HG03432 (cell line): ENCODE measurements around the gene TECTA.
"Not testable (repeated sequence)": the region's sequence is repeated elsewhere in the genome, so short reads cannot be mapped to it uniquely, and the experiment has no call there.

Experiments used
- ATAC-seq: cut with Tn5 transposase; IDR thresholded peaks from one replicate; pipeline ENCODE4 v1.9.1; 2021; ENCODE audit warnings: mild to moderate bottlenecking, moderate library complexity; ENCODE audit not compliant: unreplicated experiment

TECTA gene

DNA sequence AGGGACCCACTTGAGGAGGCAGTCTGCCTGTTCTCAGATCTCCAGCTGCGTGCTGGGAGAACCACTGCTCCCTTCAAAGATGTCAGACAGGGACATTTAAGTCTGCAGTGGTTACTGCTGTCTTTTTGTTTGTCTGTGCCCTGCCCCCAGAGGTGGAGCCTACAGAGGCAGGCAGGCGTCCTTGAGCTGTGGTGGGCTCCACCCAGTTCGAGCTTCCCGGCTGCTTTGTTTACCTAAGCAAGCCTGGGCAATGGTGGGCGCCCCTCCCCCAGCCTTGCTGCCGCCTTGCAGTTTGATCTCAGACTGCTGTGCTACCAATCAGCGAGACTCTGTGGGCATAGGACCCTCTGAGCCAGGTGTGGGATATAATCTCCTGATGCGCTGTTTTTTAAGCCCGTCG is 76.6 kb downstream of the TECTA start:
- ATAC-seq = not testable (repeated sequence)

DNA sequence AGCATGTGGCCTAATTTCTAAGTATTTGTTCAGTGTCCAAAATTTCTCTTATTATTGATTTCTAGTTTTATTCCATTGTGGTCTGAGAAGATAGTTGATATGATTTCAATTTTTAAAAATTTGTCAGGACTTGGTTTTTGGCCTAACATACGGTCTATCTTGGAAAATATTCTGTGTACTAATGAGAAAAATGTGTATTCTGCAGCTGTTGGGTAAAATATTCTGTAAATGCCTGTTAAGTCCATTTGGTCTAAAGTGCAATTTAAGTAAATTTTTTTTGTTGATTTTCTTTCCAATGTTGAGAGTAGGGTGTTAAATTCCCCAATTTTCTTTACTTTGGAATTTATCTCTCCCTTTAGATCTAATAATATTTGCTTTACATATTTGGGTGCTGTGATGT is 78.3 kb downstream of the TECTA start:
- no peak for ATAC-seq

DNA sequence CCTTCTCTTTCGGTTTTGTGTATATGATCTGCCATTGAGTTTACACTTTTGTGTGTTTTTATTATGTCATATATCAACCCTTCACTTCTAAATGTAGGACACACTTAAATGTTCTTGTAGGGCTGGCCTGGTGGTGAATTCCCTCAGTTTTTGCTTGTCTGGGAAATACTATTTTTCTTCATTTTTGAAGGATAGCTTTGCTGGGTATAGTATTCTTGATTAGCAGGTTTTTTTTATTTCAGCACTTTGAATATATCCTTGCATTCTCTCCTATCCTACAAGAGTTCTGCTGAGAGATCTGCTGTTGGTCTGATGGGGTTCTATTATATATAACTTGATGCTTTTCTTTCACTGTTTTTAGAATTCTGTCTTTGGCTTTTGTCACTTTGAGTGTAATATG is 79.1 kb downstream of the TECTA start:
- no peak for ATAC-seq

DNA sequence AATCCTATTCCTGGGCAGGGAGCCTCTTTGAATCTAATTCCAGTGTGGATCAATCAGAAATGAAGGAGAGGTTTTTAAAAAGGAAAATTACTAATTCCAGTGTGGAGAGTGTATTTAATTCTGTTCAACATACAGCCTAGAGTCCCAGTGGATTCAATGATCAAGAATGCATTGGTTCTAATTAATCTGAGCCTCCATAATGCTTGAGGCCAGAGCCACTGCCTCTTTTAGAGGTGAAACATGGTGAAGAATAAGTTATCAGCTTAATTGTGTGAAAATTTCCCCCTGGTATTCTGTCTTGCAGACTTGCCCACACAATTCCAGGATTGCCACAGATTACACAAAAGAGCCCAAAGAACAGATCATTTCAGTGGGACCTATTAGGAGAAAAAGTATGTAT is 87.7 kb downstream of the TECTA start:
- no peak for ATAC-seq

DNA sequence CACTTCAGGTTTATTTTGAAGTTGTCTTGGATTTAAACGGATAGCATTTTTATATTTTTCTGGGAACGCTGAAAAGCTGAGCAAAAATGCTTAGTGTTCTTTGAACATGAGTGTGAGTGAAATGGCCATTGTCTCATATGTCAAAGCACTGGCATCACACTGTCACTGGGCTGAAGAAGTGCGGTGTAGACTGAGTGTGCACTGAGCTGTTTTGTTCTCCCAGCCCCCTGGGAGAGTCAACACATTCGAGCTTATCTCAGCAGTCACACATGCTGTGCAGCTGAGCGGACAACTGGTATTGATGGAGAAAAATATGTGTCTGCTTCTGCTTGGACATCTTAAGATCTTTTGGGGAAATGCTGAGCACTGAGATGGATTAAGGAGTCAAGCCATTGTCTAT is 90.8 kb downstream of the TECTA start:
- ATAC-seq = no peak

DNA sequence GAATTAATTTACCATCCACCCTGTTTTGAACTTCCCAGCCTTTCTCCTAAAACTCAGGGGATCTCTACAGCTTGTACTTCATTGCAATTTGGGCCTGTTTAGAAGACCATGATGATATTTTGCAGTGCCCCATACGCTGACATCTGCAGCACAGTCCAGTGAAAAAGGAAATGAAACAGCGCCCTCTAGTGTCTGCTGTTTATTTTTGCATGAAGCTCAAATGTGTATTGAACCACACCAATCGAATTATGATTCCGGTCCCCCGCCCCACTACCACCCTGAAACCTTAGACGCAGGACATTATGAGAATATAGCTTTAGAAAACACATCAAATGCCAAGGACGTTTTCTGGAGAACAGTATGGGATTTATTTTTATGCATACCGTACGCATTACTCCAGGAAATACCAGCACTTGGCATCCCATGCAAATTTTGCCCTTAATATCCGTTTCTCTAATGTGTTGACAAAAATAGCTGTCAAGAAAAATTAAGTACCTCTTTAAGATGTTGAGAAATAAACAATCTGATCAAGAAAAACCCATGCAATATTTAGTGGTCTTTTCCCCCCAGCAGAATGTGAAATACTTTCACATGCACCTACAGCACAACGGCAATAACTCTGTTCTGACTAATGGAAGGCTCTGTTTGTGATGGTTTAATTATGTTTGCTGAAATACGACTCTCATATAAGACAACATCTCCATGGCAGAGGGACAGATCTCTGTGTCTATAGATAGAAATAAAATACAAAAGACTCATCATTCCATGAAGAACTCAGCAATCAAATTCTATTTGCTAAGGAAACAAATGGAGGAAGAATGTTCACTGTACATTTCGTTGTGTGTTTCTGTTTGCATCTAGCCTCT is 93.9 kb downstream of the TECTA start:
- peak; percentile 65 for ATAC-seq

DNA sequence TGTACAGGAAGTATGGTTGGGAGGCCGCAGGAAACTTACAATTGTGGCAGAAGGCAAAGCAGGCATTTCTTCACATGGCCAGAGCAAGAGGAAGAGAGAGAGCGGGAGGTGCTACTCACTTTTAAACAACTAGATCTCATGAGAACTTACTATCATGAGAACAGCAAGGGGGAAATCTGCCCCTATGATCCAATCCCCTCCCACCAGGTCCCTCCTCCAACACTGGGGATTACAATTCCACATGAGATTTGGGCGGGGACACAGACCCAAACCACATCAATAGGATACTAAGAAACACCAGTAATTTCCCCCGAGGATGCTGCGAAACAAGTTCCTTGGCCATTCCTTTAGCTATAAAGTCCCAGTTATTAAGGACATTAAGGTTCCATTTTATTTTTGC is 97.4 kb downstream of the TECTA start:
- ATAC-seq = no peak

DNA sequence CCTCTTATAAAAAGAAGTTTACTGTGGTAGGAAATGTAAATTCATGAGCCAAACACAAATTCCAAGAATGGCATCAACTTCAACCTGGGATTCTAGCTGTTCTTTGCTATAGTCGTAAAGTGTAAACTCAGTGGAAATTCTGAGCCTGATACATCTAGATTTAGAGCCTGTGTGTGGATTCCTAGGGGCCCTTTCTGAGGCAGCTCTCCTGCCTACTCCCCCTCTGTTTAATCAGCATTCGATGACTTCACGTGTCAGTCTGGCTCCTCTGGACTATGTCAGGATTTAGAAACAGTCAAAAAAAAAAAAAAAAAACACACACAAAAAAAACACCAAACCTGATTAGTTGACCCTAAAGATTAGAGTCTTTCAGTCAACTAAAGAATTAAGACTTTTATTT is 98.5 kb downstream of the TECTA start:
- no peak for ATAC-seq

DNA sequence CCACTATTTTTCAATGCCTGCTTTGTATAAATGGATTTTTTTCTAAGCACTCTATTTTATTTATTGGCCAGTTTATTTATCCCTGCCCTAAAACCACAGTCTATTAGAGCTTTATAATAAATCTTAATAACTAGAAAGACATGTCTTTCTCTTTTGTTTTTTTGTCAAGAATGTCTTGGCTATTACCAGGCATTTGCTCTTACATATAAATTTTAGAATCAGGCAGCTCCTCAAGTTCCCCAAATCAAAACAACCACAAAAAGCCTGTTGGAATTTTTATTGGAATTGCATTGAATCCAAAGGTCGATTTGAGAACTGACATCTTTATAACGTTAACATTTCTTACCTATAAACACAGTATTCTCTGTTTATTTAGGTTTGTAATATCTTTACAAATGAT is 105.8 kb downstream of the TECTA start:
- ATAC-seq = no peak

DNA sequence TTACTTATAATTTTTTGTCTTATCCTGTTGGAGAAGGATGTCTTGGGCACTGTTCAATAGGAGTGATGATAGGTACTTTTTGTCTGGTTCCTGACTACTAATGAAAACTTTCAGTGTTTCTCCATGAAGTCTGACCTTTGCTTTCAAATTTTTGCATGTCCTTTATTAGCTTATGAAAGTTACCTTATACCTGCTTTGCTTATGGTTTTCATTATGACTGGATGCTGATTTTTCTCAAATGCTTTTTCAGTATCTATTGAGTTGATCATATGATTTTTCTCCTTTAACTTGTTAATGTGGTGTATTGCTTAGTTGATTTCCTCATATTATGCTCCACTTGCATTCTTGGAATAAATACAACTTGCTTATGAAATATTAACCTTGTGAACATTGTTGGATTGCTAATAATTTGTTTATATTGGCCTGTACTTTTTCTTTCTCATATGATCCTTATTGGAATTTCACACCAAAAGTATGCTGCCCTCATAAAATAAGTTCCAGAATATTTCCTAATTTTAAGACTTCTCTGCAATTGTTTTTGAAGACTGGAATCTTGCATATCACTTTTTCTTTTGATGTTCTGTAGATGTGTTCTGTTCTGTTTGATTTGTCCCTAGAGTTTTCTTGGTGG is 106.6 kb downstream of the TECTA start:
- peak; percentile 76 for ATAC-seq

DNA sequence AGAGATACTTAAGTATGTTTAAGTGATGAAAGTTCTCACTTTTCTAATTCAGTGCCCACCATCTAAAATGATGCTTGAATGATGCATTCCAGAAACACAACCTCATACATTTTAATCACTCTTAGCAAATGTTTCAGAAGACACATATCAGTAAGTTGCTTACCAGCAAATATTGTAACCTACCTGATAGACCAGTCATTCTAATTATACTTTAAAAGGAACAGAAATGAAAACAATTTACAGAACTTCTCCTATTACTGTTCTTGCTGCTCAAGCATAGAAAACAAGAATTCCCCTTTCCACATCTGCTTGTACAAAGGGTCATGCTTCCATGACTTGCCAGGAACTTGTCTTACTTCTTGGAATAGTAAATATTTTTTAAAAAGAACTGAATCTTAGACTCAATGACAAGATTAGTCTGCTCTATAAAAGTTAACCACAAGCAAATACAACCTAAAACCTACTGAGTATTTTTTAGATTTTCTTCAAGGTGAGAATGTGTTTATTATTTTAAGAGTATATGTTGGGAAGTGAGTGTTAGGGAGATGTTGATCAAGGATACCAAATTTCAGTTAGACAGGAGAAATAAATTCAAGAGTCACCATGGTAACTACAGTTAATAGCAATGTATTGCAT is 109.5 kb downstream of the TECTA start:
- ATAC-seq = no peak

DNA sequence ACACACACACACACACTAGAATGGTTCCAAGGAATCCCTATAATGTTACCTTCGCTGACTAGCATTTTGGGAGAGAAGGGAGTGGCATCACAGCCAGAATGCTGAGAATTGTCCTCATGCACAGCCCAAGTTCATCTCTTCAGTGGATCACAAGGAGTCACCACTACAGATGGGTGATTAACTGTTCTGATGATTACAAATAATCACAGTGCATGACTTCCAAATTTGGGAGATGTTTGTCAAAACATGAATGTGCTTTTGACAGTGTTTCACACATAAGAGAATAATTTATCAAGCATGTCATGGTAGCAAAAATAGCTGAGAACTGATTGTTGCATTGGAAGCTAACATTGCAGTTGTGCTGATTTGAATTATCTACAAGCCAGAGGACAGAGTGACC is 110.6 kb downstream of the TECTA start:
- no peak for ATAC-seq

DNA sequence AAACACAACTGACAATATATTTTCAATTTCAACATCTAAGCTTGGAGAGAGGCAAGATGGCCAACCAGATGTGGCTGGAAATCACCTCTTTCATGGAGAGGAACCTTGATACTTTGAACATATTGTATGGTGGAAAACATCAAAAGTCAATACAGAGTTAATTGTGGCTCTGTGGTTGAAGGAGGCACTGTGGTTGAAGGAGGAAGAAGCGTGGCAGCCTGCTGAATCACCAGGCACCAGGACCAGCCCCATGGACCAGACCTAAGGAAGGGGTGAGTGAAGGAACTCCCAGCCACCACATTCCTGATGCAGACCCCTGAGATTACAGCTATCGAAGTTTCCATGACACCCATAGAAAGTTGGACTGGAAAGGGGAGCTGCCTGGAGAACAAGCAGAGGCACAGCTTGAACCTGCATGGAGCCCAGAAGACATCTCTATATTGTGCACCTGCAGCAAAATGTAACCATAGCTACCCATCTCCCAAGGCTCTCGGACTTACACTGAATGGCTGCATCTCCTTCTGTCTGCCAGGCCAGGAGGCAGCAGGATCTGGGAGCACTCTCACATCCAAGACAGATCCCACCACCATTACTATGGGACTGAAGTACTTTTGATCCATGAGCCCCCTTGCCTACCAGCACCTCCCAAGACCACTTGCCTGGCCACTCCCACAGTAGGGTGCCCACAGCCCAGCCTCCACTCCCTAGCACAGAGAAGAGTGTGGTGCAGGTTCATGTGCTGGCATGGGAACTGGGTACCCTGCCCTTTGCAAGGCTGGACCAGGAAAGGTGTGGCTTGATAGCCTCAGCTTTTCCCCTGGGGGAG is 111.7 kb downstream of the TECTA start:
- ATAC-seq = no peak

DNA sequence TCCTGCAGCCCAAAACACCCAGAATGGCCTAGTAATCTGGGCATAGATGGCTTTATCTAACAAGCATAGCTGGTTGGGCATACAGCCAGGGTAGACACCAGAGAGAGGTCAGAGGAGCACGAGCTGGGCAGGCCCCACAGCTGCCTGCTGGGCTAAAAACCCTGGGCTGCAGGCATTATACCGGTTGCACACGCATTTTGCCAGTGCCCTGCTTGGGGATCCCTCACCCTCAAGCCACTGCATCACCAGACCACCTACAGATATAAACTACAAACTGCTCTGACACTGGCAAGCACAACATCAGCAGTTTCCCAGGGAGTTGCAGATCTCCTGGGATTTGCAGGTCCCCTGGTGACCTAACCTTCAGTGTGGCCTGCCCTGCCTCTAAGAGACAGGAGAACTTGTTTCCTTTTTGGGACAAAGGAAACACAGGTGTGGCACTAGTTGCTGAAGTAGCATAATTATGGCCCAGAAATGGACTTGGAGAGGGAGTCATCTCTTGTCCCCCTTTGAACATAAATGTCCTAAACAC is 112.4 kb downstream of the TECTA start:
- ATAC-seq = no peak

DNA sequence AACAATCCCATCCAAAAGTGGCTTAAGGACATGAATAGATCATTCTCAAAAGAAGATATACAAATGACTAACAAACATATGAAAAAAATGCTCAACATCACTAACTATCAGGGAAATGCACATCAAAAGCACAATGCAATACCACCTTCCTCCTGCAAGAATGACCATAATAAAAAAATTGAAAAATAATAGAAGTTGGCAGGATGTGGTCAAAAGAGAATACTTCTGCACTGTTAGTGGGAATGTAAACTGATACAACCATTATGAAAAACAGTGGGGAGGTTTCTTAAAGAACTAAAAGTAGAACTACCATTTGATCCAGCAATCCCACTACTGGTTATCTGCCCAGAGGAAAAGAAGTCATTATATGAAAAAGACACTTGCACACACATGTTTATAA is 113.8 kb downstream of the TECTA start:
- ATAC-seq = no peak

DNA sequence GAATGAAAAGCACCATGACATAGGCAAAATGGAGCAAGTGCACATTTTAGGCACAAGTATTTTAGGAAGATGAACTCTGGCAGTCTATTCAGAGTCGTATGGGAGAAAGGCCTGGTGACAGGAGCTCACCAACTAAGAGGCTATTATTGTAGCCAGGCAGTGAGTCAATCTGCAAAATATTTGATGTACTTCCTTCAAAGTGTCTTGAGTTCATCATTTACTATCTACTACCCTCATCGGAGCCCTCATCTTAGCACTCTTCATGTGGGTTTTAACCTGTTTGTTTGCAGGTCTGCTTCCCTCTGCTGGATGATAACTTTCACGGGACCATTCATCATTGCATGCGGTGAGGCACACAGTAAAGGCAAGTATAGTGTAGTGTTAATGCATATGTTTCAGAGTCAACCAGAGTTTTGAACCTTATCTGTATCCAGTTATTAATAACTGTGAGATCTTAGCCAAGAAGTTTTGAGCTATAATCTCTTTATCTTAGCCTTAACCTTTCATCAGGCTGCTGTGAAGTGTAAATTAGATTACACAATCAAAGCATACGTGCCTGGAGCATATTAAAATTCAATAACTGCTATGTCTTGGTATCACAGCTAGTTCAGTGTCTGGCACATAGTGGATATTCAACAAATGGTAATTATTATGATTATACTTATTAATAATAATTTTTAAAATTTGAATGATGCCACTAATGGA is 120.6 kb downstream of the TECTA start:
- no peak for ATAC-seq

DNA sequence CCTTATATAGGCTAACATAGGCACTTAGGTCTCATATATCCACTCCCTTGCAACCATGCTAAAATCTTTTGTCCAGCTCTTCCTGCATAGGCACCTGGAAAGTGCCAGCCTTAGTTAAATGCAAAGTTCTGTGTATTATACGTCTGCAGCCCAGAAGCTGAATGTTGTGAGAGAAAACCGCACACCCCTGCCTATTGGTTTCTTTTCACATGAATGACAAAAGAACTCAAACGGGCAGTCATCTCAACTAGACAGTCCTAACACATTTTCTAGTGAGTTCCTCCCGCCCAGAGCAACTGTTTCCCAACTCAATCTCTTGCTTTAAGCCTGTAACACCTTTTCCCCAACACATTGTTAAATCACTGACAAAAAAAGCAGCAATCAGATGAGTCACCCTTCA is 122.1 kb downstream of the TECTA start:
- ATAC-seq = no peak

DNA sequence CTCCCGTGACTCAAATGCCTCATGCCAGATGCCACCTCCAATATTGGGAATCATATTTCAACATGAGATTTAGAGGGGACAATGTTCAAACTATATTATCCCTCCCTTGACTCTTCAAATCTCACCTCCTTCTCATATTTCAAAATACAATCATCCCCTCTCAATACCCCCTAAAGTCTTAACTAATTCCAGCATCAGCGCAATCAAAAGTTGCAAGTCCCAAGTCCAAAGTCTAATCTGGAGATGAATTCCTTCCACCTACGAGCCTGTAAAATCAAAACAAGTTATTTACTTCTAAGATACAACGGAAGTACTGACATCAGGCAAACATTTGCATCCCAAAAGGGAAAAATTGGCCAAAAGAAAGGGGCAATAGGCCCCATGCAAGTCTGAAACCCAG is 124.3 kb downstream of the TECTA start:
- no peak for ATAC-seq

DNA sequence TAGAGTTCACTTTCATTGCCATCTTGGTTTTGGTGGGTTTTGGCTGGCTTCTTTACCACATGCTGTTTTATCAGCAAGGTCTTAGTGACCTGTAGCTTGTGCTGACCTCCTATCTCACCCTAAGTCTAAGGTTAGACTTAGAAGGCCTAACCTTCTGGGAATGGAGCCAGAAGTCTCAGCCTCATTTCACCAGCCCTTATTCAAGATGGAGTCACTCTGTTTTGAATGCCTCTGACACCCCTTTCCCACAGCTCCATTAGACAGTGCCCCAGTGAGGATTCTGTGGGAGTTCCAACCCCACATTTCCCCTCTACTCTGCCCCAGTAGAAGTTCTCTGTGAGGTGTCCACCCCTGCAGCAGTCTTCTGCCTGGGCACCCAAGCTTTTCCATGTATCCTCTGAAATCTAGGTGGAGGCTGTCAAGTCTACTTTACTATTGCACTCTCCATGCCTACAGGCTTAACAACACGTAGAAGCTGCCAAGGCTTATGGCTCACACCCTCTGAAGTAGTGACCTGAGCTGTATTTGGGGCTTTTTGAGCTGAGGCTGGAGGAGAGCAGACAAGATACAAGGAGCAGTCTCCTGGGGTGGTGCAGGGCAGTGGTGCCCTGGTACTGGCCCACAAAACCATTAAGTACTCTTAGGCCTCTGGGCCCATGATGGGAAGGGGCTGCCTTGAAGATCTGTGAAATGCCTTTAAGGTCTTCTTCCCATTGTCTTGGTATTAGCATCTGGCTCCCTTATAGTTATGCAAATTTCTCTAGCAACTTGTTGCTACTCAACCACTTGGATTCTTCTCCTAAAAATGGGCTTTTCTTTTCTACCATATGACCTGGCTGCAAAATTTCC is 125.6 kb downstream of the TECTA start:
- ATAC-seq = no peak
